NOMO-1 treated with DMSO at 0.1 percent for 48 hours (cell line): ENCODE results near the gene GDPD3.

Experiments used
- DNase-seq: peaks from one replicate; lab custom pipeline; 2025; ENCODE audit not compliant: unreplicated experiment; lab: John Stamatoyannopoulos, UW

Gene GDPD3

DNA sequence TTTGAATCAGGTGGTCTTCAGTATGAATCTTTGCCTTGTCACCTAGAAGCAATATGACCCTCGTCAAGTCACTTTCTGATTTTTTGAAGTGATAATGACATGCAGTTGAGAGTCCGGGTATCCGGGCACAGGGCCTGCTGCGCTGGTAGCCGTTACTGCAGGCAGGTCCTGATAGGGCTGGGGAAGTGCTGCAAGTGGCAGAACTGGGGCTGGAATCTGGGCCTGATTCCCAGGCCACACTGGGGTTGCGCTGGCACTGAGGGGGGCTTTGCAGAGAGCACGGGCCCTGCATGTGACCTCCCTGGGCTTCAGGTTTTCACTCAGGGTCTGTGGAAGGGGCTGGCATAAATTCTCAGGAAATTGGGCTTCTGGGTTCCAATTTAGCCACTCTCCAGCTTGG lies 34.6 kb downstream of the GDPD3 start:
- no peak for DNase-seq

- no peak for DNase-seq
These were observed 35.7 kb downstream of the GDPD3 start for GRCh38 chr16:30077656-30078055.

- DNase-seq = no peak
These were observed 37.0 kb downstream of the GDPD3 start for GRCh38 chr16:30076276-30076791.

DNA sequence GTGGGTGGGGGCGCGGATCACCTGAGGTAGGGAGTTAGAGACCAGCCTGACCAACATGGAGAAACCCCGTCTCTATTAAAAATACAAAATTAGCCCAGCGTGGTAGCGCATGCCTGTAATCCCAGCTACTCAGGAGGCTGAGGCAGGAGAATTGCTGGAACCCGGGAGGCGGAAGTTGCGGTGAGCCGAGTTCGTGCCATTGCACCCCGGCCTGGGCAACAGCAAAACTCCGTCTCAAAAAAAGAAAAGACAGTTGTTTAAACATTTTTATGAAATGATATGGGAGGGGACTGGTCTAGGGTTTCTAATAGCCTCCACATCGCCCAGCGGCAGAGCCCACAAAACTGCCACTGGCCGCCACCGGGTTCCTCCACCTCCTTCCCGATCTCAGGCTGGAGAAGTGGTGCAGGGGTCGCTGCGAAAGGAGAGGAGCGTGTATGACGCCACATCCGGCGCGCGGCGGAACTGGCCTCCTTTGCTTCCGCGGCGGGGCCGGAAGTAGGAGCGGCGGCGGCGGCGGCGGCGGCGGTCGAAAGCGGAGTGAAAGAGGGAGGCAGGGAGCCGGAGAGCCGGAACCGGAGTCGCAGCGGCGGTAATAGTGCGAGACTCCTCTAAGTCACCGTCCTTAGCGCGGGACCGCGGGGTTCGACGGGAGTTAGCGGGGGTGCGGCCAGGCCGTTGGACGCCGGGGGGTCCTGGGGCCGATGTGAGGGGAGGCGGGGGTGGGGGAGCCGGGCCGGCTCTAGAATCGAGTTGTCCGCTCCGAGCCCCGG lies 37.6 kb downstream of the GDPD3 start, which contains the start of gene PPP4C:
PPP4C (plus strand) TSS at position 492 of the 773 bp plus-strand sequence. CDS start 384 bp downstream, outside the sequence.
- DNase-seq = peak; percentile 88

- DNase-seq = no peak
These were observed 42.8 kb downstream of the GDPD3 start for GRCh38 chr16:30070490-30070889.

GRCh38 chr16:30069611-30070462 lies 43.5 kb downstream of the GDPD3 start:
- DNase-seq = no peak

GRCh38 chr16:30068750-30069610 lies 44.4 kb downstream of the GDPD3 start:
- DNase-seq = peak; percentile 20

GRCh38 chr16:30068333-30068732 lies 45.0 kb downstream of the GDPD3 start:
- no peak for DNase-seq

DNA sequence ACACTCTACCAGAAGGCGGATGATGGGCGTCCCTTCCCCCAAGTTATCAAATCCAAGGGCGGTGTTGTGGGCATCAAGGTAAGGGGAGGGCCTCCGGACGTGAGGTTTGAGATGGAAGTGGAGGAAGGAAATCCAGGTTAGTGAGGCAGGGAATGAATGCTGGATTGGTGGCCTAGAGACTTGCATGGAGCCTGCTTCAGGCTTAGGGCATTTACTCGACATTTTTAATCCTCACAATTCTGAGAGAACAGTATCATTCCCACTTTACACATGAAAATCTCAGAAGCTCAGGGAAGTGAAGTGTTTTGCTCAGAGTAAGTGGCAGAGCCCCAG lies 45.8 kb downstream of the GDPD3 start:
- DNase-seq = no peak

- DNase-seq = peak; percentile 31
These were observed 46.4 kb downstream of the GDPD3 start for GRCh38 chr16:30066761-30067583.

DNA sequence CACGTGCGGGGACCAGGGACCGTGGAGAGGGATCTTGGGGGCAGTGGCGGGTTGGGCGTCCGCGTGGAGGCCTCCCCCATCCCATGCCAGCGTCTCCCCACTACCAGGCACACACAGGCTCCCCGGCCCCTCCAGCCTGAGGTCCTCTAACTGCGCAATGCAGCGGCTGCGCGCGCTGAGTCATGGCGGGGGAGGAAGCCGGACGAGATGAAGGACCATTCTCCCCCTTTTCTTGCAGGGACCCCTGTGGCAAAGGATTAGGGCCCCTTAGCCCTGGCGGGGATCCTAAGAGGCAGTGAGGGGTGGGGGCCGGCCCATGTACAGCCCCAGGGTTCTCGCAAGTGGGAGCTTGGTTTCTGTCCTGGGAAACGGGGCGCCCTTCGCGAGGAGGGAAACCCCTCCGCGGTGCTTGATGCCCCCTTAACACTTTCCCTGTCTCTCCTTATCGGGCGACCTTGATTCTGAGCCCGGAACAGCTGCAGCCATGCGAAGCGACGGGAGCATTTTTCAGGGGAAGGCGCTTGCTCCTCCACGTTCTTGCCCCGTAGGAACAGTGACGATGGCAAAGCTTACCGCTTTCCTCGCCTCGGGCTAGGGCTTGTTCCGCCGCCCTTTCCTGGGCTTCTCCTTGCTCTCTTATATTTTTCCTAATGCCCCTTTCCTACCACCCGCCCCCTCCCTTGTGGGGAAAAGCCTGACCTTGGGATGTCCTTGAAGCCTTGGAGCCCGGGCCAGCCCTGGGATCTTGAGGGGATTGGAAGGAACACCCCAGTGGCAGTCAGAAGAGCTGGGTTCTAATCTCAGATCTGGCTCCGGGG lies 47.2 kb downstream of the GDPD3 start:
- DNase-seq = peak; percentile 33

- DNase-seq = peak; percentile 99
These were observed 48.0 kb downstream of the GDPD3 start, which contains the start of gene ALDOA for GRCh38 chr16:30065102-30065942. ALDOA (plus strand) TSS chr16:30065760; CDS start chr16:30066898, 1,138 bp downstream.

- DNase-seq = no peak
These were observed 48.6 kb downstream of the GDPD3 start for GRCh38 chr16:30064729-30065101.

GRCh38 chr16:30063893-30064728 lies 49.2 kb downstream of the GDPD3 start:
- peak; percentile 76 for DNase-seq

- DNase-seq = no peak
These were observed 50.0 kb downstream of the GDPD3 start for GRCh38 chr16:30063278-30063892.

- no peak for DNase-seq
These were observed 52.3 kb downstream of the GDPD3 start for GRCh38 chr16:30060836-30061554.
